M059J (cell line): ENCODE measurements around the gene RSPO3. TPM values are rescaled to one million over a fixed set of nuclear protein-coding genes. Genes with fewer than 3 reads are reported as not detected.

Experiments
- DNase-seq: peaks from one replicate; pipeline ENCODE4 v3.0.0-alpha.2; 2012; ENCODE audit warnings: low read depth
- total RNA-seq: library from RNA; depleted of rRNA; stranded (reverse); fragments of >200 nt; shearing (Covaris generic); gene quantifications from 2 replicates; pipeline ENCODE4 v1.2.3, GENCODE V29; 2014

RSPO3 gene
- total RNA-seq, 1 experiment from 2014 or later = 0.42 TPM

DNA sequence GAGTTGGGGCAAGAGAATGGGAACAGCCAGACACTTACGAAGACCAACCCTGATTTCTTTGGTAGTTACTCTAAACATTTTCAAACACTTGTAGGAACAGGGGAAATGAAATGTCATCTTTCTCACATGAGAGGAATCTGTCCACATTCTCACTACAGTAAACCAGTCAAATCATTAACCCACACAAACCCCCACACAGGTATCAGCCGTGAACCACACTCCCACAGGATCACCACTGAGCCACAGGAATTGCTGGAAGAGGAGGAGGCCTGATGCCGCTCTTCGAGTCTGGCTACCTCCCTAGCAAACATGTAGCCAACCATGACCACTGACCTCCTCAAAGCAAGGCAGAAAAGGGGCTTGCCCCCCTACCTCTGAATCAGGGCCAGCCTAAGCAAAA is 6.9 kb upstream of the RSPO3 start:
- DNase-seq = no peak

DNA sequence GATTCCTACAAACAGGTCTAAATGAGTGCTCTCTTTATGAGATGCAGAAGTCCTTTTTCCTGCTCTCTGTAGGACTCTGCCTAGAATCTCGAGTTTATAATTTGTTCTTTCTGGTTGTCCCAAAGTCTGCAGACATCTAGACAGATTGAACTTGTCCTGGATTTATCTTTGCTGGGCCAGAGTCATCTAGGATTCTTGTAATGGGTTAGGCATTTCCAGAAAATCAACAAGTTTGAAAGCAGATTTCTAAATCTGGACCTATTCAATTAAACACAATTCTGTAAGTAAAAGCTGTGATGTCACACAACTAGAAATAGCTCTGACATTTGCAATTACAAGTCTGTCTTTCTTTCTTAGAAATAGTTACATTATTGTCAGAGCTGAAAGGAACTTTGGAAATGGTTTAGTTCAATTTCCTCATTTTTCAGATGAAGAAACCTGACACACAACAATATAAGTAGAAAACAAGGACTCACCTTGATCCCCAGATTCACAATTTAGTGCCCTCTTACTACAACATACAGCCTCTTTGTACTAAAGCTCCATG is 4.2 kb upstream of the RSPO3 start:
- no peak for DNase-seq

DNA sequence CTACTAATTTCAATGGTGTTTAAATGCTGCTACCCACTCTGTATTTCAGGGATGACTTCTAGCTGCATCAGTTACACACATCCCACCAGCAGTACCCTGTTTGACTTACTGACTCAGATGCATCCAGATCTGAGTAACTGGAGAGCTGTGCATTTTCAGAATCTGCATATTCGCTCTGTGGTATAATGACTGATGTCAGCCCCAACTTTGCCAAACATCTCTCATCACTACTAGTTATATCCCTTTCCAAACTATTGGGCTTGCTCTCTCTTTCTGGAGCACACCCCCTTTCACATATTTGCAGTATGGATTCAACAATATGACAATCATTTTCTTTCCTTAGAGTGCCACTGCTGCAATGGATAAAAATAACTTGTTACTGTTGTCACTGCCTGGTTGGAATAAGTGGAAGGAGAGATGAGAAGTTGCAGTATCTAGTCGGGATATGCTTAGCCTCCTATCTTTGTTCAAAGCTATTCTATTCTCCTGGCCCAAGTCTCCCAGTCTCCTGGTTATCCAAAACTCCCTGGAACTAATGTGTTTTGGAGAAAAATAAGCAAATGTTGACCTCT is 3.3 kb upstream of the RSPO3 start:
- DNase-seq = no peak

DNA sequence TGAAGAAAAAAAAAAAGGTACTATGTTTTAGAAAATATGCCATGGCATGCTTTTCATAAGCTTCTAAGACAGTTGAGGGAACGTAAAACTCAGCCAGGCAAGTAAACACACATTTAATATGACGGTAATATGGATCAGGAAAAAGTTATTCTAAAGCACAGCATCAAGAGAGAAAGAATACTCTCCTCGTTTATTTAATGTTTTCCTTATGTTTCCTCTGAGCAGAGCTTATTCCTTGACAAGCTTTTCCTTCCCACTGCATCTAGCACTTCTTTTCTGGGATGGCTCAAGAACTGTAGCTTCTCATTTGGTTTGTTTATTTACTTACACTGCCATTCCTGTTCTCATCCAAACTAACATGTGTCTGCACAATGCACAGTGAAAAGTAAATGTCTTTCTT is 2.7 kb upstream of the RSPO3 start:
- DNase-seq = no peak

DNA sequence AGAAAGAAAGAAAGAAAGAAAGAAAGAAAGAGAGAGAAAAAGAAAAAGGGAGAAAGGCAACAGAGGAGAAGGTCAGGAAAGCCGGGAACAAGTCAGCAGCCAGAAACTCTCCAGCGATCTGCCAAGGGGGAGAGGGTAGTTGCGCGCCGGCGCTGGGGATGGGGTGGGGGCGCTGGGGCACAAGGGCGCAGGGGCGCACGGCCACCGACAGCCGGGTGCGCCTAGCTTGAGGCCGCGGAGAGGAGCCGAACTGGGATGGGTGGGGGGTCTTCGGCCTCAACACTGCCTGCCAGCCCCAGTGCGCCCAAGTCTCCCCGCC is 533 bp upstream of the RSPO3 start:
- no peak for DNase-seq

DNA sequence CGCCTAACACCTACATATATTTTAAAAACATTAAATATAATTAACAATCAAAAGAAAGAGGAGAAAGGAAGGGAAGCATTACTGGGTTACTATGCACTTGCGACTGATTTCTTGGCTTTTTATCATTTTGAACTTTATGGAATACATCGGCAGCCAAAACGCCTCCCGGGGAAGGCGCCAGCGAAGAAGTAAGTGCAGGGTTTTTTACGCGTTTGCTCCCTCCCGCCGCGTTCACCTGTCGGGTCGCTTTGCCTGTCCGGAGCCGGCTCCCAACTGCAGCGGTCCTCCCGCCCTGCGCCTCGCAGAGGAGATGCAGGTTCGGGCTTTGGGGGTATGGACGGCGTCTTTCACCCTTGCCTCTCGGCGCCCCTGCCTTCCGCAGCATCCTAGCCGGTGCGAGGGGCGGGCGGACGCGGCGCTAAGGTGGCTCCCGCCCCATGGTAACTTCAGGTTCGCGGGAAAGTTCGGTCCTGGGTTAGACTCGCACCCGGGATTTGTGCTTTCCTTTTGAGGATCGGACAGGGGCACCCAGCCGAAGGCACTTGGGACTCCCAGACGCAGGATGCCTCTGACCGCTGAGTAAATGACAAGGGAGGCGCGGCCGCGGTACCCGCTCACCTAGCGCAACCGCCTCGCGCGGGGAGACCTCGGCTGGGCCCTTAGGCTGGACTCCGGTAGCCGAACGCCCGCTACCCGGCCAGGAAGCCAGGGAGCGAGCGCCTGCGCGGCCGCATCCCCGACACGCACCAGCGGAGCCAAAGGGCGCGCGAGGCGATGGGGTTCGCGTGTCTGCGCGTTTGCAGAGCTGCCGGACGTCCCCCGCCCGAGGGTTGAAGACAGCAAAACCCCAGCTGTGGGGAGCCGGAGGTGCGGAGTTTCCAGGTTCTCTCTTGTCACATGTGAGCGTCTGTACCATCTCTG is 891 bp downstream of the RSPO3 start:
- DNase-seq = peak; percentile 23

DNA sequence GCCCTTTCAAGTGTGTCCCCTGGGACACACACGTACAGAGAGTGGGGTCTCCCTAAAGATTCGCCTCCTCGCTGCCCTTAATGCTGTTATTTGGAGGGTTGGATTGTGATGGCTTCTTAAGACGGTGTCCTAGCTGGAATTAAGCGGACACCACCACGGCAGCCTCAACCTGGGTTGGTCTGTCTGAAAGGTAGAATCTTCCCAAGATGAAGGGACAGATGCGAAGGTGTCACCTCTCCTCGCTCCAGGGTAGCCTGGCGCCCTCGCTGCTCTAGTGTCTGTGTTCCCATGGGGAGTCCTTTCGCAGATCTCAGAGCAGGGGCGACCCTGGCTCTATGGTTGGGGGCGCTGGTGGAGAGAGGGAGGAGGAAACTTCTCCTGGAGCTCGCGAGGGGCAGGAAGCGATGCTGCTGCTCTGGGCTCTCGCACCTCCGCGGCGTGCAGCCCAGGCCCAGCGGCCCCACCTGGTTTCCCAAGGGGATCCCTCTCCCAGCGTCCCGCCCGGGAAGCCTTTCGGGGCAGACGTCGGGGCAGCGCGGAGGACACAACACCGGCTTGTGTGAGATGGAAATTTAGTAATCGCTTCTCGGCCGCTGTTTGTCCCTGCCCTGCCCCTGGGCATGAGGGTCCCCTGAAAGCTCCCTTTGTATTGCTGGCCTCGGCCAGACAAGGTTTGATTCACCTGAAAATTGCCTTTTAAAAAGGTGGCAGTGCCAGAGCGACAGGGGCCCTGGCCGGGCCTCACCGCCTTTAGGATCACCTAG is 1.7 kb downstream of the RSPO3 start:
- DNase-seq = peak; percentile 15

DNA sequence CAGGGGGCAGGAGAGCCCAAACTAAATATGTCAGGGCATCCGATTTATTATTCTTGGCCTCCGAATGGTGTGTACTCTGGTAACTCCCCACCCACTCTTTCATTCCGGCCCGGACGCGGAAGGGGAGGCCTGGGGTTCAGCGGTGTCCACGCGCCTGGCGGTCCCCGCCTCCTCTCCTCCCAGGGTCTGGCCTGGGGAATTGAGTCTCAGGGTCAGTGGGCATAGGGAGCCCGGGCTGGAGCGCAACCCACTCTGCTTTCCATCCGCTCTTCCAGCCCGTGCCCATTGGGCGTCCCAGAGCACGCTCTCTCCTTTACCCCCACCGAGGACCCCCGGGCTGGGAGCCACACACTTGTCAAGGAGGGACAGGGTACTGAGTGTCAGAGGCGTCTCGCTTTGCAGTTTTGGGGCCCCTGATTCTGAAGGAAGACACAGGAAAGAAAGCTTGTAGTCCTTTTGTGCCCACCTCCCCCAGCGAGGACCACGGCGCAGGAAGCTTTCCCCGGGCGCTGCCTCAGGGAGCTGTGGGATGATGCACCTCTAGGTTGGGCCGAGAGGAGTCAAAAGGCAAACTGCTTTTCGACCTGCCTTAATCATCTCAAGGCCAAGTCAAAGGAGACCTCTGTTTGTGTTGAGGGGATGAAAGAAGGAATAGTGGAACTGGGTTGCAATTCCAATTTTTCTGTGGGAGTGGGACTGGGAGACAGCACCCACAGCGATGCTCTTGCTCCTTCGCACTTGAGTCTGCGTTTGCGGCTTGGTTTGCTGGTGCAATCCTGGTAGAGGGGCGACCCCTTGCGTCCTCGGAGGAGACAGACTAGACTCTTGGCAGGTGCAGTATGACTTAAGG is 2.5 kb downstream of the RSPO3 start:
- DNase-seq = peak; percentile 72

DNA sequence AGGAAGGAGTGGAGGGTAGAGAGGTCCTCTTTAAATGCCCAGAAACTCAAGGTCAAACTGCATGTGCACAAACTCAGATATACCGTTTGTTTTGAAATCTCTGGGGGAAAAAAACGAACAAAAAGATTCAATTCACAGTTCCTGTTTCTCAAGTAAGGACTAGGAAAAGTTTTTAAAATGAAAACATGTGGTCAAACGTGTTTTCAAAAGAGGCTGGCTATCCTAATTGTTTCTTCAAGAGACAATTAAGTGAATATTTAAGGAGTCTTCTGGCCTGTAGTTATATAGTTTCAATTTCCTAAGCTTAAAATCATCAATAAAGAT is 3.1 kb downstream of the RSPO3 start:
- DNase-seq = no peak

DNA sequence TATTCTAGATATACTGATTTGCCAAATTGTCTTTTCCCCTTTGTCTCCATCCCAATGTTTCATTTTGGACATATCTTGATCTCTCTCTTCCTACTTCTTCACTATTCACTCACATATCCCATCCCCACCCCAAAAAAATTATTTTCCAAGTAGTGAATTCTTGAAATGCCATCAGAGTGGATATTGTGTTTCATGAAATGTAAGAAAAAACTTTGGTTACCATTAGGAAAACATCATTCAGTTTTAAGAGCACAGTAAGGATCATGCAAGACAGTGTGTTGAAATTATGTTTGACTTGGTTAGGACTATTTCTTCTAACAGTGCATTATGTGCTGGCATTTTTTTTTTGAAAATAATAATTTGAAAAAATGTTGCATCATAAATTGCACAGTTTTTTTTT is 5.7 kb downstream of the RSPO3 start:
- DNase-seq = no peak

DNA sequence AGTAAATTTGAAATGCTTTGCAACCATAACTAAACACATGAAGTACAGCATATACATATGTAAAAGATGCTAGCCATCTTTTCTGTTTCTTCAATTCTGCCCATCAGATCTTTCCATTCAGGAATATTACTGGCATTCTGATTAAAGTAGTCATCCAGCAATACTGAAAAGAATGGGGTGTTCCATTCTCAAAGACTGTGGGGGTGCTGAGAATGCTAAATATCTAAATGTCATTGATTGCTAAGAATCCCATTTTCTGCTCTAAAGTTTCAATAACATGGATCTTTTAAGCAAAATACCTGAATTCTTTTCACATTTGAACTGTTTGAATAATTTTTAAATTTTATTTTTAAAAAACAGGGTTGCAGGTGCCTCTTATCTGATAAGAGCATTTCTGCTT is 6.2 kb downstream of the RSPO3 start:
- no peak for DNase-seq

DNA sequence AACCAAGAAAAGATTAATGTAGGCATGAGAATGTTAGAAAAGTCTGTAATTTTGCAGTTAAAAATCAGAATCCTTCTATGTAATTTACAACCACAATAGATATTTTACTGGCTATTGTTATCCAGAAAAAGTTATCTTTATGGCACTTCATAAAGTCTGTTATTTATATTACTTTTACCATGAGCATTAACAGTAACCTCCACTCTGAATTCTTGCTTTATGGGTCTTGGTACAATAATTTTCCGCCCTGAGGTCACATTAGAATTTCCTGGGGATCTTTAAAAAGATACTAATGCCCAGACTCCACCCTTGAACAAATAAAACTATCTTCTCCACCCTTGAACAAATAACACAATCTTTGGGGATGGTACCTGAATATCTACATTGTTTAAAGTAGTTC is 9.6 kb downstream of the RSPO3 start:
- no peak for DNase-seq

DNA sequence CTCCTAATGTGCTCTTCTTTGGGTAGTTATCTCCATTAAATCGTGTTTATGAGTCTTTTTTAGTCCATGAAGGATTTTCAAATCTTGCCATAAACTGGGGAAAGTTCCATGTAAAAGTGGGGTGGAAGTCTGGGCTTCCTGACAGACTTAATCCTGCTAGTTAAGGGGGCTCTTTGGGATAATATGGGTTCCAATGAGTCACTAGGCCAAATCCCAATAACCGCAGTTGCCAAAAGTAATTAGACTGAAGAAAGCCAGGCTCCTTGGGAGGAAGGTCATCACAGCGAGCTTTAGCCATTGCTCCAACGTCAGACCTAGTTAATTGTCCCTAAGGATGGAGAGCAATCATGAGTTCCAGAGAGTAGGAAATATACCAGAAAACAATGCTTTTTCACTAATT is 10.8 kb downstream of the RSPO3 start:
- DNase-seq = no peak

DNA sequence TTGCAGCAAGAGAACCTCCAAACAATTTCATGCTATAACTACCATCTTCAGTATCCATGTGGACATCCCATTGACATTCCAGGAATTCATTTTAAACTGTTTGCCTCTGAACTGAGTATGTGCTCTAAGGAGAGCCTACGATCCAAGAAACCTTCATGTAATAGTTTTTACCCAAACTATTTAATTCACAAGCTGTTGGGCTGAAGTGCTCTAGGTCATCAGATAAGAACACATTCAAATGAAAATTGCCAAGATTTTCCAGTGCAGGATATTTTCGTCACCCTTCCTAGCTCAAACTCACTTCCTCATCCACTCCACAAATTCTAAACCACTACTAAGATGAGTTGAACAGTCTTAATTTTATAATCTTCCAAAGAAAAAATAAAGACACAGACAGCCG is 12.8 kb downstream of the RSPO3 start:
- DNase-seq = no peak

DNA sequence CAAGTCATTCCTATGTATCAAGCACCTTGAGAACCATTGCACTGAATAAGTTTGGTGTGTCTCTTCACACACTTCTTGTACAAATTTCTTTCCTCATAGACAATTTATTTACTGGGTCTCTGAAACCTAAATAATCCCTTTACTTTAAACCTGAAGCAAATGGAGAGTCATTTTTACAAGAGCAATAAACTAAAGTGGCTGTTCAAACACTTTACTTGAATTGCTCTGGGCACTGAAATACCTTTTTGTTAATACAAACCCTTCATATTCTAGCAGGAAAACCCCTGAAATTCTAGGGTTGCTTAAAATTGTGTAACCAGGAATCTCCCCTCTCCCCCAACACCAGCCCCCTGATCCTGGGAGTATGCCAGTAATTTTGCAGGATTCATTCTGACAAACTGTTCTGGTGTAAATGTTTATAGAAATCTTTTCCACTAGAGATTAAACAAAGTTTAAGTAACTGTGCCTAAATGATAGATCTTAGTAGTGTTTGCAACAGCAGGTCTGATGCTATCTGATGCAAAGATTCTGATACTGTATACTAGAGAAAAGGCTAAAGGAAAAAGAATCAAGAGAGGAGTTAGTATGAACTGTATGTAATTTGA is 13.4 kb downstream of the RSPO3 start:
- no peak for DNase-seq

DNA sequence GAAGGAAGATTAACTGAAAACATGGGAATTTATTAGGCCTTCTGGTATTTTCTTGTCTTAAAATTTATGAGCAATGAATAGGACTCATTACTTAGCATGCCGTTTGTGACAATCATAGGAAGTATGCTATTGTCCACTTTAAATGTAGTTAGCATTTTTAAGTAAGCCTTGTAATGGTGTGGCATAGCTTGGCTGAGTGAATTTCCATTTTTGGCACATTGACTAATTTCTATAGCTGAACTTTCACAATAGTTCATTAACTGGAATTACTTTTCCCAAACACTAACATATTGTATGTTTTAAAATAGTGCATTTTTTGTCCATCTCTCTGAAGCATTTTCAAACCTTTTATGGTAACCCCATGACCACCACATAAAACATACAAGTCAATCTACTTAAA is 15.7 kb downstream of the RSPO3 start:
- no peak for DNase-seq

DNA sequence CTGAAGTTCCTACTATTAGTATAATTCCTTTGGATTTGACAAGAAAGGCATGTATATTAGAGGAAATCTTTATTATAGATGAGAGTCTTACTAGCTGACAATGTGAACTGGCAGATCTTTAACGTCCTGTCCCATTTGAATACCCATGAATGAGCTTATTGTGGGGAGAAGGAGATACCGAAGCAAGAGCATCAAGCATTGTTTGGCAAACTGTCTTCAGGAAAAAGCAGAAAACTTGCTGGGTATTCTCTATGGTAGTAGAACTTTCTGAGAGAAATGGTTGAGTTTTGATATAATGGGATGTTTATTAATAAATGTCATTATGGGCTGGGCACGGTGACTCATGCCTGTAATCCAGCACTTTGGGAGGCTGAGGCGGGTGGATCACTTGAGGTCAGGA is 18.3 kb downstream of the RSPO3 start:
- no peak for DNase-seq

DNA sequence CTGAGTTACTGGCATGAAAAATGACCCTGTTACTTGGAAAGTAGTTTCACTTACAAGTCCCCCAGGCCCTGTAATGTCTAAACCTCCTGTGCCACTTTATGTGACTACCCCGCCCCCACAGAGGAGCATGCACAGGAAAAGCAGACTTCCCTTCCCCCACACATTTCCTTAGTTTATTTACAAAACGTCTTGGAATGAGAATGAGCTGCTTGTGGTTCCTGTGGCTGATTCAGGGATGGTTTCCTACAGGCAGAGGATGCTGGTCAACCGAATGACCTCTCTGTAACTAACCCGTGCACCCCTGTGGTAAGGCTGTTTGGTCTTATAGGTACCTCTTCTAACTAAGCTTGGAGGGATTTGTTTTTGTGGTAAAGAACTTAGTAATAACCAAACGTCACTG is 28.5 kb downstream of the RSPO3 start:
- DNase-seq = peak; percentile 95

DNA sequence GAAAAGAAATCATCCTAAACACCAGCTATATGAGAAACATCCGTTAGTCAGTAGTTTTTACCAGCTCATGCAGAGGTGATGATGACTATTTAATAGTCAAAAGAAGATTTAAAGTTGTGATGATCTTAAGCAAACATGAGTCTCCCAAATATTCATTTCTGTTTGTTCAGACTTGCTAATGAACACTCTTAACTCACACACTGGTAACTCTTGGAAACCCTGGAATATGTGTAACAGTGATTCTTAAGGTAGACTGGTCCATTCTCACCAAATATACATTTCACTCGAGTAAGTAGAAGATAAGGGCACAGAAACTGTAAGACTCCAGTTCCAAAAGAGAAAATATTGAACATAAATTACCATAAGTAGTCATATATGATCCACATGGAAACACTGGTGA is 29.1 kb downstream of the RSPO3 start:
- no peak for DNase-seq

DNA sequence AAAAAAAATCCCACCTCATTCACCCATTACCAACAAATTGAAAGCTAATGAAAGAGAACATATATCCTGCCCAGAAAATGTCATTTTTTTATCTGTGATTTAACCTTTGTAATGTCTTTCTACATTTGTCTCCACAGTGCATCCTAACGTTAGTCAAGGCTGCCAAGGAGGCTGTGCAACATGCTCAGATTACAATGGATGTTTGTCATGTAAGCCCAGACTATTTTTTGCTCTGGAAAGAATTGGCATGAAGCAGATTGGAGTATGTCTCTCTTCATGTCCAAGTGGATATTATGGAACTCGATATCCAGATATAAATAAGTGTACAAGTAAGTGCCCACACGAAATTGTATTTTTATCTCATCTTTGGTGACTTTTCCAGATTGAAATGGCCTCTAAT is 30.0 kb downstream of the RSPO3 start:
- no peak for DNase-seq

DNA sequence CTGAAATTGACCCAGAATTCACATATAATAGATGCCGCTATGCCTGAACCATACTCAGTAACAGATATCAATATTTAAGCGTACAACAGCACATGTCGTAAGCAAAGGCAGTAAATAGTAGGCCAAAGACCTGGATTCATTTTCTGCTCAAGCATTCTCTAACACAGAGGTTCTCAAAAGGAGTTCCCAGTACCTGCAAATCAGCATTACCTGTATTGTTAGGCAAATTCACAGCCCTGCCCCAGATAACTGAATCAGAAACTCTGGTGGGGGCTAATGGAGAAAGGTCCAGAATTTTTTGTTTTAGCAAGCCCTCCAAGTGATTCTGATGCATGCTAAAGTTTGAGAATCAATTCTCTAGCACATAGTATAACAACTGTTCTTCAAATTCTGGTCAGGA is 36.0 kb downstream of the RSPO3 start:
- DNase-seq = no peak

DNA sequence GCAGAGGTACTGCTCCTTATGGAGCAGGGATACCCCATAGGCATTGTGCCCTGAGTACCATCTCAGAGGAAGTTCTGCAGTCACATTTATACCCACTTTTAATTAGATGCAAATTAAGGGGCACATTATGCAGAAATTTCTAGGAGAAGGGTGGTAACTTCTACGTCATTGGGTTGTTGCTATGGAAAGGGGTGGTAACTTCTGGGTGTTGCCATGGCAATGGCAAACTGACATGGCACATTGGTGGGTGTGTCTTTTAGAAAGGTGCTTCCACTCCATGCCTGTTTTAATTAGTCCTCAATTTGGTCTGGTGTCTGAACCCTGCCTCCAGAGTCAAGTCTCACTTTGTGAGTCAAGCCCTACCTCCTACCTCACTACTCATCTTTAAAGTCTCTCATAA is 42.0 kb downstream of the RSPO3 start:
- no peak for DNase-seq
